Epithelial cell of proximal tubule (primary cell): Measurements from ENCODE around the gene NLGN1. TPM values are rescaled to one million over a fixed set of nuclear protein-coding genes. Genes with fewer than 3 reads are reported as not detected.

Experiments used
- DNase-seq: peaks from one replicate; pipeline ENCODE4 v3.0.0-alpha.2; 2011; ENCODE audit warnings: low read depth
- H3K4me3 ChIP-seq: 2 replicates; pipeline ENCODE4 v1.5.1; 2011; ENCODE audit warnings: low read depth, mild to moderate bottlenecking, low read length
- CTCF ChIP-seq: conservative IDR thresholded peaks from 2 replicates; pipeline ENCODE4 v1.5.1; 2012; ENCODE audit warnings: low read depth, mild to moderate bottlenecking, low read length
- total RNA-seq: library from RNA; depleted of rRNA; stranded (reverse); fragments of >200 nt; gene quantifications from 2 replicates; pipeline ENCODE4 v1.2.3, GENCODE V29; 2015

The NLGN1 gene
- total RNA-seq, 1 donor from 2014 or later, result 1.9 TPM

- no peak for DNase-seq
- TF ChIP-seq CTCF, result no peak
- H3K4me3 ChIP-seq, result no peak overlapping the region
These were observed 398.9 kb downstream of the NLGN1 start for GRCh38 chr3:173796405-173796804.

- TF ChIP-seq CTCF, result no peak
These were observed 399.3 kb downstream of the NLGN1 start for GRCh38 chr3:173796890-173797289.

GRCh38 chr3:173799060-173799816 is 401.7 kb downstream of the NLGN1 start:
- H3K4me3 ChIP-seq, result no peak overlapping the region
- TF ChIP-seq CTCF, result no peak
- DNase-seq, result no peak

More at GRCh38 chr3:173796890-173797289, 399.3 kb downstream of the NLGN1 start:
- no peak for DNase-seq
- H3K4me3 ChIP-seq, result no peak overlapping the region

- DNase-seq, result no peak
- TF ChIP-seq CTCF, result no peak
- no peak overlapping the region for H3K4me3 ChIP-seq
These were observed 402.6 kb downstream of the NLGN1 start for GRCh38 chr3:173800154-173800553.

GRCh38 chr3:173814809-173815208 is 417.3 kb downstream of the NLGN1 start:
- no peak for TF ChIP-seq CTCF
- no peak for DNase-seq

GRCh38 chr3:173819368-173819767 is 421.8 kb downstream of the NLGN1 start:
- no peak overlapping the region for H3K4me3 ChIP-seq
- TF ChIP-seq CTCF, result no peak
- no peak for DNase-seq

More at GRCh38 chr3:173814809-173815208, 417.3 kb downstream of the NLGN1 start:
- no peak overlapping the region for H3K4me3 ChIP-seq
